ENCODE measurements around the gene B3GALT5.

B3GALT5 gene

DNA sequence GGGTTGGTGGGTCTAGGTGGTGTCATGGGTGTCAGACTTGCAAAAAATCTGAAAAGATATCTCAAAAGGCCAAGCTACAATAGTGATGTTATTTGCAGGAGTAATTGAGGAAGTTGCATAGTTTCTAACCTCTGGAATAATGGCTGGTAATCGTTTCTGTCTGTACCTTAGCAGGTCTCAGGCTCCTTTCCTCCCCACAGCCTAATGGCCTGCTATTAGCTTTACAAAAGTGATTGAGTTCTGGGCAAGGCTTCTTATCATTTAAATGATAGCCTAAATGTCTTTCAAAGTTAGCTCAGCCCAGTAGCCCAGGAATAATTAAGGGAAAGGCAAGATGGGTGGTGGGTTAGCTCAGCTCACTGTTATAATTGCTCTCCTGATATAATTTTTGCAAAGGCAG is 94.6 kb downstream of the B3GALT5 start:
- DNase-seq, result no peak

GRCh38 chr21:39710866-39711265 is 98.1 kb downstream of the B3GALT5 start:
- no peak for DNase-seq

DNA sequence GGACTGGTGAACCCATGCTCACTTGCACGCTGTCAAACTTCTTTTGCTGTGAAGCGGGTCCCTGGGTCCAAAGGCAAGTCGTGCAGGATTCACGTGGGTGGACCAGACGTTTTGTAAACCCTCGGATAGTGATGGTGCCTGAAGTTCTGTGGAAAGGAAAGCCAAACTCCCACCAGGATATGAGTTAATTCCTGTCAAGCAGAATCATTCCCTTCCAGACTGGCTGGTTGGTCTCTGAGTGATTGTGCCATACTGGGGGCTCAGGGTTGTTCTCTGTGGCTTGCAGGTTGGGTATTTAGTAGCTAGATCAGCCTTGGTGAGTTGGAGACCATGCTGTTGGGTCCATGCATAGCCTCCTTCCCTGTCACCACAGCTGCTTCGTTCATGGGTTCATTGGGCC is 99.5 kb downstream of the B3GALT5 start:
- no peak for DNase-seq

GRCh38 chr21:39712976-39713375 is 100.2 kb downstream of the B3GALT5 start:
- DNase-seq, result no peak

DNA sequence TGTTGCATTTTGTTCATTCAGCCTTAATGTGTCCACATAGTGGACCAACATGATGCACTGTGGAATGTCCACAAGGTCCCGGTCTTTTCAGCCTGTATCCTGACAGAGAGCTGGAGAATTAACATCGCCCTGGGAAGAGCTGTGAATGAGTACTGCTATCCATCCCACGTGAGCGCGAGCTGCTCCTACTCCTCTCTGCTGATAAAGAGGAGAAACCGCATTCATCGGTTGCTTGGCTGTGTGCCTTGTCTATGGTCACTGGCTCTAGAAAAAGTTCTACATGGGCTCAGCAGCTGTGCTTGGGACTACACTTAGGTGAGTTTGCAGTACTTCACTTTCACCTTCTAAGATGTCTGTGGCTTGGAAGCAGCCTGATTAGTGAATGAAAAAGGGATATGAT is 101.2 kb downstream of the B3GALT5 start:
- no peak for DNase-seq

DNA sequence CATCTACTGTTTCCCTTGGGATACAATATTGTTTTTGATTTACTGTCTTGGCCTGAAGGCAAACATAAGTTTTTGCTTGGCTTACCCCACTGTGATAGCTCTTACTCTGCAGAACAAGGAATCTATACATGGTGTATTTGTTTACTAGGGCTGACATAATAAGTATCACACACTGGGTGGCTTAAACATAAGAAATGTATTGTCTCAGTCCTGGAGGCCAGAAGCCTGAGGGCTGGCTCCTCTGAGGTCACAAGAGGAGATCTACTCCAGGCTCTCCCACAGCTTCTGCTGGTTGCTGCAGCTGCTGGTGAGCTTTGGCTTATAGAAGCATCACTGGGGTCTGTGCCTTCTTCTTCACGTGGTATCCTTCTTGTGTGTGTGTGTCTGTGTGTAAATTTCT is 101.6 kb downstream of the B3GALT5 start:
- DNase-seq, result no peak

GRCh38 chr21:39715804-39716397 is 103.2 kb downstream of the B3GALT5 start:
- DNase-seq, result peak; percentile 48

DNA sequence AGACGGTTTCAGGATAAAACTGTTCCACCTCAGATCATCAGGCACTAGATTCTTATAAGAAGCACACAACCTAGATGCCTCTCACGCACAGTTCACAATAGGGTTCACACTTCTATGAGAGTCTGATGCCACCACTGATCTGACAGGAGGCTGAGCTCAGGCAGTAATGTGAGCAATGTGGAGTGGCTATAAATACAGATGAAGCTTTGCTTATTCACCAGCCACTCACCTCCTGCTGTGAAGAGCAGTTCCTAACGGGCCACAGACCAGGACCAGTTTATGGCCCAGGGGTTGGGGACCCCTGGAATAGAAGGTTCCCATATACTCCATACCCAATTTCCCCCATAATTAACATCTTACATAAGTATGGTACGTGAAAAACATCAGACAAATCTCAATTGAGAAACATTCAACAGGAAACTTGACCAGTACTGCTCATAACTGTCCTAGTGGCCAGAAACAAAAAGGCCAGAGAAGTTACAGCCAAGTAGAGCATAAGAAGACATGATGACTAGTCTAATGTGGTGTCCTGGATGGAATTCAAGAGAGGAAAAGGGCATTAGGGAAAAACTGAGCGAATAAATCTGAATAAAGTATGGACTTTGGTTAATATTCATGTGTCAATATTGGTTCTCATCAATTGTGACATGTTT is 107.5 kb downstream of the B3GALT5 start:
- no peak for DNase-seq

GRCh38 chr21:39721885-39722284 is 109.1 kb downstream of the B3GALT5 start:
- no peak for DNase-seq
